OCI-LY1 (cell line): ENCODE measurements around the gene TMPRSS3.

Source experiments
- H2AFZ ChIP-seq: fragments of 200-600 bp; sonication (generic), shearing (Covaris generic); 2 replicates; pipeline ENCODE4 v1.6.0; 2014; ENCODE audit warnings: antibody characterized with exemption, mild to moderate bottlenecking, low read length
- H3F3A ChIP-seq: fragments of 200-600 bp; sonication (generic), shearing (Covaris generic); 2 replicates; pipeline ENCODE4 v1.6.0; 2014; ENCODE audit warnings: mild to moderate bottlenecking, antibody characterized with exemption, low read length, moderate library complexity; ENCODE audit not compliant: insufficient read depth
- H3K27ac ChIP-seq: fragments of 200-600 bp; sonication (generic); 2 replicates; pipeline ENCODE4 v1.5.1; 2014; ENCODE audit warnings: low read length, mixed run types, mild to moderate bottlenecking, low read depth; ENCODE audit not compliant: poor library complexity, severe bottlenecking
- H3K27me3 ChIP-seq: fragments of 200-600 bp; sonication (generic); 2 replicates; pipeline ENCODE4 v1.6.0; 2014; ENCODE audit warnings: antibody characterized with exemption, mild to moderate bottlenecking, low read length, moderate library complexity; ENCODE audit not compliant: insufficient read depth
- H3K36me3 ChIP-seq: fragments of 200-600 bp; sonication (generic); 2 replicates; pipeline ENCODE4 v1.6.1; 2014; ENCODE audit warnings: mild to moderate bottlenecking, antibody characterized with exemption, low read length, moderate library complexity, mixed read lengths; ENCODE audit not compliant: insufficient read depth
- H3K4me1 ChIP-seq: fragments of 200-600 bp; sonication (generic); 2 replicates; pipeline ENCODE4 v1.5.1; 2014; ENCODE audit warnings: mild to moderate bottlenecking, low read length, moderate library complexity; ENCODE audit not compliant: insufficient read depth, severe bottlenecking
- H3K4me2 ChIP-seq: fragments of 200-600 bp; sonication (generic), shearing (Covaris generic); 2 replicates; pipeline ENCODE4 v1.6.1; 2014; ENCODE audit warnings: low read length
- H3K4me3 ChIP-seq: fragments of 200-600 bp; sonication (generic); 2 replicates; pipeline ENCODE4 v1.5.1; 2014; ENCODE audit warnings: low read length, low read depth, mild to moderate bottlenecking, mixed read lengths; ENCODE audit not compliant: poor library complexity, severe bottlenecking
- H3K79me2 ChIP-seq: fragments of 200-600 bp; shearing (Covaris generic); 2 replicates; pipeline ENCODE4 v1.6.1; 2016; ENCODE audit warnings: mixed run types, low read length, mixed read lengths; ENCODE audit not compliant: insufficient read depth
- H3K9ac ChIP-seq: fragments of 200-600 bp; sonication (generic), shearing (Covaris generic); 2 replicates; pipeline ENCODE4 v1.6.1; 2014; ENCODE audit warnings: mild to moderate bottlenecking, low read length, mixed read lengths
- H3K9me2 ChIP-seq: fragments of 200-600 bp; sonication (generic), shearing (Covaris generic); 2 replicates; pipeline ENCODE4 v1.6.1; 2014; ENCODE audit warnings: low read depth, mild to moderate bottlenecking, low read length, mixed read lengths
- H3K9me3 ChIP-seq: fragments of 200-600 bp; shearing (Covaris generic); 2 replicates; pipeline ENCODE4 v1.6.1; 2014; ENCODE audit warnings: low read length, mixed read lengths
- H4K20me1 ChIP-seq: fragments of 200-600 bp; sonication (generic), shearing (Covaris generic); 2 replicates; pipeline ENCODE4 v1.6.0; 2016; ENCODE audit warnings: mild to moderate bottlenecking, low read length; ENCODE audit not compliant: insufficient read depth
- CTCF ChIP-seq: fragments of 200-600 bp; sonication (generic), shearing (Covaris generic); IDR thresholded peaks from 2 replicates; pipeline ENCODE4 v1.5.1; 2017; ENCODE audit warnings: mild to moderate bottlenecking, antibody characterized with exemption, low read length, moderate library complexity, mixed read lengths
- EZH2 ChIP-seq: fragments of 200-600 bp; sonication (generic), shearing (Covaris generic); IDR thresholded peaks from 2 replicates; pipeline ENCODE4 v1.8.0; 2017; ENCODE audit warnings: borderline replicate concordance, mixed run types, mild to moderate bottlenecking, antibody characterized with exemption, low read length, moderate library complexity, mixed read lengths

Gene TMPRSS3

DNA sequence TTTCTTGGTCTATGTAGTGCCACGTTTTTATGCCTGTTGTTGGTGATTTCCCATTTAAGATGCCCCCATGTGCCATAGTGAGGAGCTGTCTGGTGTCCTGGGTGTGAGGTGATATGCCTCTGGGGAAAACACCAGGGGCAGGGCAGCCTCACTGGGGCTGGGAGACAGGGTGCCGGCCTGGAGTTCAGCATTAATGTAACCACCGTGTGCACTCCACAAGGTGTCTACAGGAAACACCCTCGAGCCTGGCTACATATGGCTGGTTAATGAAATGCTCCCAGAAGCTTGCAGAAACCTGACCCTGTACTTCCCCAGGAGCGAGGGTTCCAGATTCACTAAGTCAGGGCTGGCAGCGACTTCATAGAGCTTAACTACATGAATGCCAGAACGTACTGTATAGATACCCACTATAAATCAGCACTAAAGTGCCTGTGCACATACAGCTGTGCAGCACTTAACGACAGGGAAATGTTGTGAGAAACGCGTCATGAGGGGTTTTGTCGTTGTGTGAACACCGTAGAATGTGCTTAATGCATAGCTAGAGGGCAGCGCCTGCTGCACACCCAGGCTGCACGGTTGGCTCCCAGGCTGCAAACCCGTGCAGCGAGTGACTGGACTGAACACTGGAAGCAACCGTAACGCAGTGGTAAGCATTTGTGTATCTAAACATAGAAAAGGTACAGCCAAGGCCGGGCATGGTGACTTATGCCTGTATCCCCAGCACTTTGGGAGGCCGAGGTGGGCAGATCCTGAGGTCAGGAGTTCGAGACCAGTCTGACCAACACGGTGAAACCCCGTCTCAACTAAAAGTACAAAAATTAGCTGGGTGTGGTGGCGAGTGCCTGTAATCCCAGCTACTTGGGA lies 55.4 kb downstream of the TMPRSS3 start:
- Histone ChIP-seq H4K20me1 (no peaks in the 10 kb centered on the region), H3K4me2 (no peak overlapping the region), H2AFZ (no peak overlapping the region), H3F3A (no peaks in the 10 kb centered on the region), H3K4me3 (no peak overlapping the region), H3K9me2 (no peaks in the 10 kb centered on the region), H3K9ac (no peak overlapping the region), H3K27me3 (peaks cover 4% of the 10 kb centered on the region; the same call in 1 of the 2 replicates), H3K27ac (no peak overlapping the region), H3K4me1 (no peaks in the 10 kb centered on the region), H3K79me2 (no peaks in the 10 kb centered on the region), H3K9me3 (peaks cover 4% of the 10 kb centered on the region; the same call in 1 of the 2 replicates), H3K36me3 (no peaks in the 10 kb centered on the region)
- TF ChIP-seq EZH2 (no peak), CTCF (no peak)

DNA sequence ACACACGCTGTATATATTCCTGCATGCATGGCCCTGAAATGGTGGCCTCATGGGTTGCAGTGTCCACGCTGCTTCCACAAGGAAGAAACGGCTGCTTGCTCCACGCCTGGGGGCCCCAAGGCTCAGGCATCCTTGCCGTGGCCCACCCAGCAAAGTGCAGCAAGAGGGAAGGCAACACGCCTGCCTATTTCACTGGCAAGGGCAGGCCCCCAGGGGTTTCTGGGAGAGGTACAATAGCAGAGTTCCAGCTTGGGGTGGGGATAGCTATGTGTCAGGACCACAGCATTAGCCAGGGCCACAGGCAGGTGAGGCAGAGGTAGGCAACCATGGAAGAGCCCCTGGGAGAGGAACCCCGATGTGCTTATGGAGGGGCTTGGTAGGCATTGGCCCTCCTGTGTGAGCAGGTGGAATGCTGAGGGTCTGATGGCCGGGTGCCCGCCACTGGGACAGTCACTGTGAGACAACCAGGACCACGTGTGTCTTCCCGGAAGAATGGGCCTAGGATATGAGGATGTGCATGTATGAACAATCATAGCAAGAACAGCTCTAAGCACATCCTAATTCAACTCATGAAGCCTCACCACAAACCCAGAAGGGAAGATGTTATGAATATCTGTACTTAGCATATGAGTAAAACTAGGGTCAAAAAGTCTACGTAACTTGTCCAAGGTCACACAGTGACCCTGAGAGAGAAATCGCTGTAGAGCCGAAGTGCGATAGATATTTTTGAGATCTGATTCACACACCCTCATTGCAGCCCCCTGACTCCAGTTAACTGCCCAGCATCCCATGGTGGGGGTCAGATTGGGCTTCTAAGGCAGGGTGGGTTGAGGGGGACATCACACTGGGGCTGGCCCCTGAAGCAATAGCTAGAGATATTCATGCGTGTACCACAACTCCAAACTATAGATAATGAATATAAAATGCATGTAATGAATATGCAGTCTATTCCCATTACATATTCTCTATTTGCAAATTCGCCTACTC lies 56.8 kb downstream of the TMPRSS3 start:
- H4K20me1 ChIP-seq = no peaks in the 10 kb centered on the region
- peaks cover 4% of the 10 kb centered on the region; the same call in 1 of the 2 replicates for H3K27me3 ChIP-seq
- H3K4me3 ChIP-seq = no peak overlapping the region
- no peaks in the 10 kb centered on the region for H3K36me3 ChIP-seq
- H3K27ac ChIP-seq = no peak overlapping the region
- H3K4me1 ChIP-seq = no peaks in the 10 kb centered on the region
- H3K9me2 ChIP-seq = no peaks in the 10 kb centered on the region
- no peak overlapping the region for H3K4me2 ChIP-seq
- H3K79me2 ChIP-seq = no peaks in the 10 kb centered on the region
- peaks cover 4% of the 10 kb centered on the region; the same call in 1 of the 2 replicates for H3K9me3 ChIP-seq
- no peak overlapping the region for H3K9ac ChIP-seq
- H3F3A ChIP-seq = no peaks in the 10 kb centered on the region
- TF ChIP-seq EZH2 (no peak), CTCF (no peak)
- no peak overlapping the region for H2AFZ ChIP-seq

DNA sequence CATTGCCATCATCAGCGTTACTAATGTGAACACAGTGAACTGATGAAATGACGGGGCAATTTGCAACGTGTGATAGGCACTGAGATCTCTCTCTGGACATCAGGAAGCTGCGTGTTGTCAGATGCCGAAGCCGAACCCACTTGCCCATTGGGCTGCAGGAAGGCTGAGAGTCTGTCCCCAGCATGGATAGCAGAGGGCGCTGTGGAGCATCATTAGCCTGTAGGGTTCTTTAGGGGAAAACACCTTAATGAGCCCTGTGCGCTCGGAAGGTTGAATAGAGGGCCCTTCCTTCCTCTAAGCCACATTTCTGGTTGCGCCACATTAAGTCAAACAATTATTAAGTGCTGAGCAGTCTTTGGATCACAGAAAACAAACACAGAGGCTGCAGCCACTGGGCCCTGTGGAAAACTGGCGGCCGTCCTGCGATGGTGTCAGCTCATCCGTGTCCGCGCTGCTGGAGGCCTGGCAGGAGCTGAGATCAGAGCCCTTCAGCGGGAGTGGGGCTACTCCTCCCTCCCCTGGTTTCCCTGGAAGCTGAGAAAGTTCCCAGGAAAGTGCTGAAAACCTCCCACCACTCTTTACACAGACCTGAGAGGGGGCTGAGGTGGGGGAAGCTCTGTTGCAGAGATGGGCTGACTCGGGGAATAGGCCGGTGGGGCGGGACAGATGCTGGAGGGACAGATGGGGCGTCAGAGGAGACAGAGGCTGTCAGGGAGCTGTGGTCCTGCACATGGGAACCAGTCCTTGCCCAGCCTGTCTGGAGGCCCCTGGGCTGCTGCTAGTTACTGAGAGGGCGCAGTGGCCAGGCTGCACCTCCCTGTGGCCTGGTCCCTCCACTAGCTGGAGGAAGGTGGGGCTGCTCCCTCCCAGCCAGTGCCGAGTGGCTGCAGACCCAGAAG lies 57.8 kb downstream of the TMPRSS3 start:
- H3F3A ChIP-seq = no peaks in the 10 kb centered on the region
- H3K9ac ChIP-seq = no peak overlapping the region
- H4K20me1 ChIP-seq = no peaks in the 10 kb centered on the region
- no peaks in the 10 kb centered on the region for H3K4me1 ChIP-seq
- peak; percentile 78 for TF ChIP-seq CTCF
- no peak for TF ChIP-seq EZH2
- peaks cover 4% of the 10 kb centered on the region; the same call in 1 of the 2 replicates for H3K9me3 ChIP-seq
- no peaks in the 10 kb centered on the region for H3K79me2 ChIP-seq
- no peak overlapping the region for H3K4me2 ChIP-seq
- H2AFZ ChIP-seq = no peak overlapping the region
- H3K27ac ChIP-seq = no peak overlapping the region
- H3K9me2 ChIP-seq = no peaks in the 10 kb centered on the region
- peaks cover 4% of the 10 kb centered on the region; the same call in 1 of the 2 replicates for H3K27me3 ChIP-seq
- no peaks in the 10 kb centered on the region for H3K36me3 ChIP-seq
- no peak overlapping the region for H3K4me3 ChIP-seq
